Type B pancreatic cell (in vitro differentiated cells): ENCODE results near the gene ACSM3. TPM values are rescaled to one million over a fixed set of nuclear protein-coding genes. Genes with fewer than 3 reads are reported as not detected.

Experiments used
- DNase-seq: peaks from one replicate; pipeline ENCODE4 v3.0.0; 2021; ENCODE audit warnings: mixed read lengths; ENCODE audit not compliant: unreplicated experiment; ENCODE audit errors: extremely low spot score
- H3K27ac Mint-ChIP-seq: 2 replicates; pipeline ENCODE4 v1.8.0; 2021; ENCODE audit warnings: mild to moderate bottlenecking, mixed read lengths
- H3K27me3 Mint-ChIP-seq: 2 replicates; pipeline ENCODE4 v1.8.0; 2021; ENCODE audit warnings: mixed read lengths
- H3K36me3 Mint-ChIP-seq: 2 replicates; pipeline ENCODE4 v1.8.0; 2021; ENCODE audit warnings: mixed read lengths
- H3K4me1 Mint-ChIP-seq: one replicate; pipeline ENCODE4 v1.8.0; 2021; ENCODE audit warnings: mixed read lengths; ENCODE audit not compliant: unreplicated experiment
- H3K4me3 Mint-ChIP-seq: 2 replicates; pipeline ENCODE4 v1.8.0; 2021; ENCODE audit warnings: mild to moderate bottlenecking, mixed read lengths
- H3K9me3 Mint-ChIP-seq: 2 replicates; pipeline ENCODE4 v1.8.0; 2021; ENCODE audit warnings: mixed read lengths
- total RNA-seq: library from RNA; stranded (reverse); gene quantifications from 2 replicates; pipeline ENCODE4 v1.2.1, GENCODE V29; 2021; ENCODE audit warnings: low replicate concordance
- TF ChIP-seq, protein P1 (sequence below): fragments of 200-600 bp; sonication (generic); conservative IDR thresholded peaks from 2 replicates; pipeline ENCODE4 v1.5.0; 2021; ENCODE audit warnings: antibody characterized with exemption, mild to moderate bottlenecking

ACSM3 gene
- total RNA-seq, 1 donor from 2014 or later: 22.6 TPM

DNA sequence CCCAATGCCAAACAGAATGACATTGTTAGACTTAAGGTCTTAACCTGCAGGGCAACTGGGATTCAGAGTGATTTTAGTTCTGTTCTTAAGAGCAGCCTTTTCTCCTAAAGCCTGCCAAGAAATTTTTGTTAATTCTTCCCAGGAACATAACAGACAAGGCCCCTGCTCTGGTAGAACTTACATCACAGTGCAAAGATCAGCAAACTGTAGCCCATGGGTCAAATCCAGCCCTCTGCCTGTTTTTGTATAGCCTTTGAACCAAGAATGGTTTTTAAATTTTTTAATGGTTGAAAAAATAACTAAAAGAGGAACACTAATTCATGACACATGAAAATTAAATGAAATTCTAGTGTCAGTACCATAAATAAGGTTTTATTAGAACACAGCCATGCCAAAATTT lies 3.8 kb downstream of the ACSM3 start:
- DNase-seq: no peak
- Mint-ChIP-seq H3K27me3 (no peaks in the 10 kb centered on the region), H3K27ac (no peak overlapping the region), H3K36me3 (no peaks in the 10 kb centered on the region), H3K4me1 (peaks cover 8% of the 10 kb centered on the region), H3K4me3 (no peak overlapping the region), H3K9me3 (no peaks in the 10 kb centered on the region)
- TF ChIP-seq, protein P1, sequence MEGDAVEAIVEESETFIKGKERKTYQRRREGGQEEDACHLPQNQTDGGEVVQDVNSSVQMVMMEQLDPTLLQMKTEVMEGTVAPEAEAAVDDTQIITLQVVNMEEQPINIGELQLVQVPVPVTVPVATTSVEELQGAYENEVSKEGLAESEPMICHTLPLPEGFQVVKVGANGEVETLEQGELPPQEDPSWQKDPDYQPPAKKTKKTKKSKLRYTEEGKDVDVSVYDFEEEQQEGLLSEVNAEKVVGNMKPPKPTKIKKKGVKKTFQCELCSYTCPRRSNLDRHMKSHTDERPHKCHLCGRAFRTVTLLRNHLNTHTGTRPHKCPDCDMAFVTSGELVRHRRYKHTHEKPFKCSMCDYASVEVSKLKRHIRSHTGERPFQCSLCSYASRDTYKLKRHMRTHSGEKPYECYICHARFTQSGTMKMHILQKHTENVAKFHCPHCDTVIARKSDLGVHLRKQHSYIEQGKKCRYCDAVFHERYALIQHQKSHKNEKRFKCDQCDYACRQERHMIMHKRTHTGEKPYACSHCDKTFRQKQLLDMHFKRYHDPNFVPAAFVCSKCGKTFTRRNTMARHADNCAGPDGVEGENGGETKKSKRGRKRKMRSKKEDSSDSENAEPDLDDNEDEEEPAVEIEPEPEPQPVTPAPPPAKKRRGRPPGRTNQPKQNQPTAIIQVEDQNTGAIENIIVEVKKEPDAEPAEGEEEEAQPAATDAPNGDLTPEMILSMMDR: no peak

DNA sequence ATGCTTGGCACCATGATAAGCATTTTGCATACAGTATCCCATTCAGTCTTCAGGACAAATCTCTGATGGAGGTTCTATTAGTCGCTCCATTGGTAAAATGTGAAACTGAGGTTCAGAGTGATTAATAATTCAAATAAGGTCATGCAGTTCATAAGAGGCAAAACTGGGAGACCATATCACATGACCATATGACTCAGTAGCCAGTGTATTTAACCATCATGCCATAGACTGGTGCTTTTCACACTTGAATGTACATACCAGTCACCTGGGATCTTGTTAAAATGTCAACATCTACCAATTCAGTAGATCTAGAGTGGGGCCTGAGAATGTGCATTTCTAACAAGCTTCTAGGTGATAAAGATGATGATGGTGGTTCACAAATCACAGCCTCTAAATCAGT lies 4.3 kb downstream of the ACSM3 start:
- Mint-ChIP-seq H3K4me3 (no peak overlapping the region), H3K27ac (no peak overlapping the region), H3K27me3 (no peaks in the 10 kb centered on the region), H3K36me3 (no peaks in the 10 kb centered on the region), H3K9me3 (no peaks in the 10 kb centered on the region), H3K4me1 (peaks cover 8% of the 10 kb centered on the region)
- TF ChIP-seq, protein P1: no peak
- no peak for DNase-seq

DNA sequence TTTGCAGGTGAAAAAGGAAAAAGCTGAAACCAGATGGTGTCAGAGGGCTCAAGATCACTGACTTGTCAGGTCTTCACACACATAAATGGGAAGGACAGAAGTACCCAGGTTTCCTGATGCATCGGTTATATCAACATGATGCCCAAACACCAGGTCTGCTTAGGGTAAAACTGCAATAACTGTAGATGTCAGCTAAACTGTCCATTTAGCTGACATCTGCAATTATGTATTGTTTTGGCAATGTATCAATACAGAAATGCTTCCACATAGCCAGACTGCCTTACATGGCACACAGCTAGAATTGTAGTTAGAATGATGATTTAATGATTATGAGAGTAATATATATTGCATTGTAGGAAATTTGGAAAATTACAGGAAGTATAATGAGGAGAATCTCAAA lies 5.0 kb downstream of the ACSM3 start:
- Mint-ChIP-seq H3K4me3 (no peak overlapping the region), H3K4me1 (peaks cover 2% of the 10 kb centered on the region), H3K27ac (no peak overlapping the region), H3K9me3 (no peaks in the 10 kb centered on the region), H3K36me3 (no peaks in the 10 kb centered on the region), H3K27me3 (no peaks in the 10 kb centered on the region)
- no peak for DNase-seq
- TF ChIP-seq, protein P1: no peak

DNA sequence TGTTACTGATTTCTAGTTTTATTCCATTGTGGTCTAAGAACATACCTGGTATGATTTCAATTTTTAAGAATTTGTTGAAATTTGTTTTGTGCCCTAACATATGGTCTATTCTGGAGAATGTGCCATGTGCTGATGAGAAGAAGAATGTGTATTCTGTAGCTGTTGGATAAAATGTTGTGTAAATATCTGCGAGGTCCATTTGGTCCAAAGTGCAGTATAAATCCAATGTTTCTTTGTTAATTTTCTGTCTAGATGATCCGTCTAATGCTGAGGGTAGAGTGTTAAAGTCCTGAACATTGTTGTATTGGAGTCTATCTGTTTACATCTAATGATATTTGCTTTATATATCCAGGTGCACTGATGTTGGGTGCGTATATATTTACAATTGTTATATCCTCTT lies 9.9 kb downstream of the ACSM3 start:
- DNase-seq: no peak
- H3K36me3 Mint-ChIP-seq: no peaks in the 10 kb centered on the region
- H3K4me1 Mint-ChIP-seq: no peaks in the 10 kb centered on the region
- H3K27me3 Mint-ChIP-seq: no peaks in the 10 kb centered on the region
- H3K4me3 Mint-ChIP-seq: no peak overlapping the region
- TF ChIP-seq, protein P1: no peak
- no peak overlapping the region for H3K27ac Mint-ChIP-seq
- no peaks in the 10 kb centered on the region for H3K9me3 Mint-ChIP-seq

DNA sequence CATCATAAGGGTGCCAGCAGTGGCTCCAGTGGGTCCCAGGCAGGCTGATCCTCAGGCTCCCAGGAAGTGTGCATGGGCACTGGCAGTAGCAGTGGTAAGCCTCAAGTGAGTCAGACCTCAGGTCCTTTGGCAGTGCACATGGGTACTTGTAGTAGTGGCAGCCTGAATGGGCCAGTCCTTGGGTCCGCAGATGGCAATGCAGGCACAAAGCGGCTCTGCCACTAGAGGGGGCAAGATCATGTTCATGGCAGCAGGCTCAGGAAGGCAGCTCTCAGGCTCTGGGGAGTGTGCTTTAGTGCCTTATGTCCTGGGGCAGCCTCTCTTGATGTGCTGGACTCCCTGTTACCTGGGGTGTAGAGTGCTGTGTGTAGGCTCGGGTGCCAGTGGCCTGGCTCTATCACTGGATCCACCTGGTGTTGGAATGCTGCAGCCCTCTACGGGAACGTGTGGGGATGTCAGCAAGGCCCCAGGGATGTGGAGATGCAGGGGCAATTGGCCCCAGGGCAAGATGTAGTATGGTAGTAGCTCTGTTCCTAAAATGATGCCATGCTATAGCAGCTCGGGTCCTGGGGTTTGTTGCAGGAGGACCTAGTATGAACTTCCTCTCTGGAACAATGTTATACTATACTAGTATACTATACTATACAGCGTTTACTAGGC lies 11.0 kb downstream of the ACSM3 start:
- DNase-seq: no peak
- Mint-ChIP-seq H3K4me1 (no peaks in the 10 kb centered on the region), H3K27me3 (no peaks in the 10 kb centered on the region), H3K27ac (no peak overlapping the region), H3K4me3 (no peak overlapping the region), H3K36me3 (no peaks in the 10 kb centered on the region), H3K9me3 (no peaks in the 10 kb centered on the region)
- TF ChIP-seq, protein P1: peak; percentile 74

DNA sequence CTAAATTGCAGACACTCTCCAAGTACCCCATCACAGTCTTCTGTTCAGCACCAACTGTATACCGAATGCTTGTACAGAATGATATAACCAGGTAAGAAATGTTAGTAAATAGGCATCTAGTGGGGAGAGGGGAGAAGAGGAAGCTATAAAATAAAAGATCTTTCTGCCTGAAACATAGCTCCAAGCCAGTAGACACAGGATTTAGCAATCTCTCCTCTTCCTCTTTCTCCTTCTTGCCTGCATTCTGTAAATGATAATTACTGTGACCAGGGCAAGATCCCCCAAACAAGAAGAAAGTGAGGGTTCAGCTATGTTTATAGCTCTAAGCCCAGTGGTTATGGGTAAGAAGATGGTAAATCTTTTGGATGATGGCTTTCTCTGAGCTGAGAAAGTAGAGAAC lies 17.9 kb downstream of the ACSM3 start:
- Mint-ChIP-seq H3K4me1 (no peaks in the 10 kb centered on the region), H3K9me3 (no peaks in the 10 kb centered on the region), H3K4me3 (no peak overlapping the region), H3K27ac (no peak overlapping the region), H3K27me3 (no peaks in the 10 kb centered on the region), H3K36me3 (peaks cover 4% of the 10 kb centered on the region)
- DNase-seq: no peak
- TF ChIP-seq, protein P1: no peak
